22Rv1 (cell line): ENCODE data around the gene TMF1.

ENCODE experiments used
- CTCF ChIP-seq: fragments of 450-650 bp; IDR thresholded peaks from 2 replicates; pipeline ENCODE4 v1.5.1; 2017; ENCODE audit warnings: mild to moderate bottlenecking
- ZFX ChIP-seq: fragments of 450-650 bp; IDR thresholded peaks from 2 replicates; pipeline ENCODE4 v1.6.1; 2017; ENCODE audit warnings: antibody characterized with exemption, borderline replicate concordance

GRCh38 chr3:69081583-69082262 lies 29.6 kb upstream of the TMF1 start:
- no peak for TF ChIP-seq CTCF
- no peak for TF ChIP-seq ZFX
